HEK293 (cell line): ENCODE data around the gene CLDN34.

Experiments
- CTCF ChIA-PET: fragments of 350-600 bp; formaldehyde crosslinking; extraction: SDS; loops from one replicate; lab custom pipeline; 2021; ENCODE audit warnings: antibody characterized with exemption; lab: Yijun Ruan, JAX
- POLR2A ChIA-PET: fragments of 300-600 bp; formaldehyde crosslinking; extraction: SDS; loops from one replicate; lab custom pipeline; 2020; ENCODE audit warnings: antibody characterized with exemption, inconsistent platforms; lab: Yijun Ruan, JAX
- H3K27ac ChIP-seq: fragments of 200-500 bp; sonication (Bioruptor generic); 2 replicates; pipeline ENCODE4 v1.5.1; 2014; ENCODE audit warnings: low read depth, low read length, control low read depth, inconsistent platforms; ENCODE audit errors: extremely low read depth
- H3K36me3 ChIP-seq, 2 experiments: fragments of 200-500 bp in 1 of 2; sonication (Bioruptor generic) in 1 of 2; 1 replicate in 1 of 2; 2 replicates in 1 of 2; pipeline ENCODE4 v1.5.1; 2014 to 2017; ENCODE audit warnings: inconsistent platforms in 2 of 2, low read length in 2 of 2; ENCODE audit not compliant: control insufficient read depth in 2 of 2, insufficient read depth in 1 of 2
- H3K4me1 ChIP-seq: fragments of 200-500 bp; sonication (Bioruptor generic); 2 replicates; pipeline ENCODE4 v1.5.1; 2014; ENCODE audit warnings: mild to moderate bottlenecking, low read length, inconsistent platforms; ENCODE audit not compliant: control insufficient read depth, insufficient read depth
- H3K4me3 ChIP-seq: 2 replicates; pipeline ENCODE4 v1.5.1; 2011; ENCODE audit warnings: low read depth, mild to moderate bottlenecking, control low read depth, low read length, moderate library complexity
- H3K9me3 ChIP-seq: fragments of 200-500 bp; sonication (Bioruptor generic); 2 replicates; pipeline ENCODE4 v1.5.1; 2014; ENCODE audit warnings: low read depth, low read length, inconsistent platforms; ENCODE audit not compliant: control insufficient read depth, insufficient read depth
- ZBTB44 ChIP-seq: fragments of 450-650 bp; IDR thresholded peaks from 2 replicates; pipeline ENCODE4 v1.5.1; 2018; ENCODE audit warnings: missing biosample characterization, mild to moderate bottlenecking, missing genetic modification characterization
- ZNF114 ChIP-seq: fragments of 450-650 bp; formaldehyde crosslinking; IDR thresholded peaks from 2 replicates; pipeline ENCODE4 v1.5.0; 2017; ENCODE audit warnings: missing biosample characterization, missing genetic modification characterization
- ZNF23 ChIP-seq: fragments of 450-650 bp; formaldehyde crosslinking; IDR thresholded peaks from 2 replicates; pipeline ENCODE4 v1.5.1; 2016; ENCODE audit warnings: missing biosample characterization, missing genetic modification characterization, borderline replicate concordance
- ZNF426 ChIP-seq: fragments of 450-650 bp; formaldehyde crosslinking; IDR thresholded peaks from 2 replicates; pipeline ENCODE4 v1.5.1; 2017; ENCODE audit warnings: missing biosample characterization, missing genetic modification characterization, mild to moderate bottlenecking, inconsistent platforms, moderate library complexity
- ZNF600 ChIP-seq: fragments of 450-650 bp; formaldehyde crosslinking; IDR thresholded peaks from 2 replicates; pipeline ENCODE4 v1.5.1; 2016; ENCODE audit warnings: missing biosample characterization, missing genetic modification characterization
- ZNF707 ChIP-seq: fragments of 450-650 bp; formaldehyde crosslinking; IDR thresholded peaks from 2 replicates; pipeline ENCODE4 v1.5.1; 2016; ENCODE audit warnings: missing biosample characterization, missing genetic modification characterization
- ZNF747 ChIP-seq: fragments of 450-650 bp; formaldehyde crosslinking; IDR thresholded peaks from 2 replicates; pipeline ENCODE4 v1.5.1; 2016; ENCODE audit warnings: missing biosample characterization, missing genetic modification characterization
- ZNF785 ChIP-seq: fragments of 450-650 bp; formaldehyde crosslinking; IDR thresholded peaks from 2 replicates; pipeline ENCODE4 v1.5.1; 2016; ENCODE audit warnings: missing biosample characterization, missing genetic modification characterization
- ZNF843 ChIP-seq: fragments of 450-650 bp; formaldehyde crosslinking; IDR thresholded peaks from 2 replicates; pipeline ENCODE4 v1.5.1; 2016; ENCODE audit warnings: missing biosample characterization, missing genetic modification characterization
- TF ChIP-seq, protein P1 (sequence below): fragments of 450-650 bp; formaldehyde crosslinking; IDR thresholded peaks from 2 replicates; pipeline ENCODE4 v1.5.1; 2016; ENCODE audit warnings: missing biosample characterization, missing genetic modification characterization
- TF ChIP-seq, protein P2 (sequence below): fragments of 450-650 bp; formaldehyde crosslinking; IDR thresholded peaks from 2 replicates; pipeline ENCODE4 v1.5.1; 2016; ENCODE audit warnings: missing biosample characterization, missing genetic modification characterization
- TF ChIP-seq, protein P3 (sequence below): fragments of 450-650 bp; formaldehyde crosslinking; IDR thresholded peaks from 2 replicates; pipeline ENCODE4 v1.5.1; 2016; ENCODE audit warnings: missing biosample characterization, missing genetic modification characterization
- TF ChIP-seq, protein P4 (sequence below): fragments of 450-650 bp; formaldehyde crosslinking; IDR thresholded peaks from 2 replicates; pipeline ENCODE4 v1.5.1; 2016; ENCODE audit warnings: missing biosample characterization, missing genetic modification characterization

Gene CLDN34

GRCh38 chrX:10001496-10001895 is 34.3 kb downstream of the CLDN34 start (continued):
- TF ChIP-seq, protein P1, sequence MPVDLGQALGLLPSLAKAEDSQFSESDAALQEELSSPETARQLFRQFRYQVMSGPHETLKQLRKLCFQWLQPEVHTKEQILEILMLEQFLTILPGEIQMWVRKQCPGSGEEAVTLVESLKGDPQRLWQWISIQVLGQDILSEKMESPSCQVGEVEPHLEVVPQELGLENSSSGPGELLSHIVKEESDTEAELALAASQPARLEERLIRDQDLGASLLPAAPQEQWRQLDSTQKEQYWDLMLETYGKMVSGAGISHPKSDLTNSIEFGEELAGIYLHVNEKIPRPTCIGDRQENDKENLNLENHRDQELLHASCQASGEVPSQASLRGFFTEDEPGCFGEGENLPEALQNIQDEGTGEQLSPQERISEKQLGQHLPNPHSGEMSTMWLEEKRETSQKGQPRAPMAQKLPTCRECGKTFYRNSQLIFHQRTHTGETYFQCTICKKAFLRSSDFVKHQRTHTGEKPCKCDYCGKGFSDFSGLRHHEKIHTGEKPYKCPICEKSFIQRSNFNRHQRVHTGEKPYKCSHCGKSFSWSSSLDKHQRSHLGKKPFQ (tag by site-specific recombination): no peak
- TF ChIP-seq ZNF23 (tag by site-specific recombination) (no peak), ZNF843 (tag by site-specific recombination) (no peak), ZNF707 (tag by site-specific recombination) (no peak)
- TF ChIP-seq, all 188 proteins: peak for 0

DNA sequence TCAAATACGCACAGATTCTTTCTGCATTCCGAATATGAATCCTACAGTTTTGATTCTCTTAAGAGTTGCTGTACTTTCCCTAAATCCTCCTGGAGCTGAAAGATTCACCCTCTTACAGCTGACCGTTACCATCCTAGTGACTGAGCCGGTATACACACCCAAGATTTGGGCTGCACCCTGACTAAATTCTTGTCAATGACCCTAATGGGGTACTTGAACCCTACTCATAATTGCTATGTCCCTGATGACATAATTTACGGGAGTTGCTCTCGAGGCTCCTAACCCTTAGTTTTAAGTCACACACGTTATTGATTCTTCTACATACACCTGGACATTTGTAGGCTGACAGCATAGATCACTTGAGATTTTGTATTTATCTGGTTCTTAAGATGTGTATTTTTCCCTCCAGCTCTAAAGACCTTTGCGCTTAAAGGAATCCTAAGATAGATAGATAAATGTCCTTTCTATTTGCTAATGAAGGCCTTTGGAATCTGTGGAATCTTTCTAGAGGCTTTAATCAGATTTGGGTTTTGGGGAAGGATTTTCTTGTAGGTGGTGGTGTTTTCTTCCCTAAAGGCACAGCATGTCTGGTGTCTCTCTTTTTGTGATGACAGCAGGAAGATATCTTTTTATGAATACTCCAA is 37.8 kb downstream of the CLDN34 start:
- Histone ChIP-seq H3K4me3 (no peak overlapping the region), H3K9me3 (no peaks in the 10 kb centered on the region), H3K4me1 (no peaks in the 10 kb centered on the region), H3K36me3 (no peaks in the 10 kb centered on the region)
- TF ChIP-seq ZNF747 (tag by site-specific recombination): no peak
- TF ChIP-seq, protein P2, sequence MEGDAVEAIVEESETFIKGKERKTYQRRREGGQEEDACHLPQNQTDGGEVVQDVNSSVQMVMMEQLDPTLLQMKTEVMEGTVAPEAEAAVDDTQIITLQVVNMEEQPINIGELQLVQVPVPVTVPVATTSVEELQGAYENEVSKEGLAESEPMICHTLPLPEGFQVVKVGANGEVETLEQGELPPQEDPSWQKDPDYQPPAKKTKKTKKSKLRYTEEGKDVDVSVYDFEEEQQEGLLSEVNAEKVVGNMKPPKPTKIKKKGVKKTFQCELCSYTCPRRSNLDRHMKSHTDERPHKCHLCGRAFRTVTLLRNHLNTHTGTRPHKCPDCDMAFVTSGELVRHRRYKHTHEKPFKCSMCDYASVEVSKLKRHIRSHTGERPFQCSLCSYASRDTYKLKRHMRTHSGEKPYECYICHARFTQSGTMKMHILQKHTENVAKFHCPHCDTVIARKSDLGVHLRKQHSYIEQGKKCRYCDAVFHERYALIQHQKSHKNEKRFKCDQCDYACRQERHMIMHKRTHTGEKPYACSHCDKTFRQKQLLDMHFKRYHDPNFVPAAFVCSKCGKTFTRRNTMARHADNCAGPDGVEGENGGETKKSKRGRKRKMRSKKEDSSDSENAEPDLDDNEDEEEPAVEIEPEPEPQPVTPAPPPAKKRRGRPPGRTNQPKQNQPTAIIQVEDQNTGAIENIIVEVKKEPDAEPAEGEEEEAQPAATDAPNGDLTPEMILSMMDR: no peak
- TF ChIP-seq ZNF426 (tag by site-specific recombination): no peak
- TF ChIP-seq, protein P3, sequence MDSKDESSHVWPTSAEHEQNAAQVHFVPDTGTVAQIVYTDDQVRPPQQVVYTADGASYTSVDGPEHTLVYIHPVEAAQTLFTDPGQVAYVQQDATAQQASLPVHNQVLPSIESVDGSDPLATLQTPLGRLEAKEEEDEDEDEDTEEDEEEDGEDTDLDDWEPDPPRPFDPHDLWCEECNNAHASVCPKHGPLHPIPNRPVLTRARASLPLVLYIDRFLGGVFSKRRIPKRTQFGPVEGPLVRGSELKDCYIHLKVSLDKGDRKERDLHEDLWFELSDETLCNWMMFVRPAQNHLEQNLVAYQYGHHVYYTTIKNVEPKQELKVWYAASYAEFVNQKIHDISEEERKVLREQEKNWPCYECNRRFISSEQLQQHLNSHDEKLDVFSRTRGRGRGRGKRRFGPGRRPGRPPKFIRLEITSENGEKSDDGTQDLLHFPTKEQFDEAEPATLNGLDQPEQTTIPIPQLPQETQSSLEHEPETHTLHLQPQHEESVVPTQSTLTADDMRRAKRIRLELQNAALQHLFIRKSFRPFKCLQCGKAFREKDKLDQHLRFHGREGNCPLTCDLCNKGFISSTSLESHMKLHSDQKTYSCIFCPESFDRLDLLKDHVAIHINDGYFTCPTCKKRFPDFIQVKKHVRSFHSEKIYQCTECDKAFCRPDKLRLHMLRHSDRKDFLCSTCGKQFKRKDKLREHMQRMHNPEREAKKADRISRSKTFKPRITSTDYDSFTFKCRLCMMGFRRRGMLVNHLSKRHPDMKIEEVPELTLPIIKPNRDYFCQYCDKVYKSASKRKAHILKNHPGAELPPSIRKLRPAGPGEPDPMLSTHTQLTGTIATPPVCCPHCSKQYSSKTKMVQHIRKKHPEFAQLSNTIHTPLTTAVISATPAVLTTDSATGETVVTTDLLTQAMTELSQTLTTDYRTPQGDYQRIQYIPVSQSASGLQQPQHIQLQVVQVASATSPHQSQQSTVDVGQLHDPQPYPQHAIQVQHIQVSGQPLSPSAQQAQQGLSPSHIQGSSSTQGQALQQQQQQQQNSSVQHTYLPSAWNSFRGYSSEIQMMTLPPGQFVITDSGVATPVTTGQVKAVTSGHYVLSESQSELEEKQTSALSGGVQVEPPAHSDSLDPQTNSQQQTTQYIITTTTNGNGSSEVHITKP (tag by site-specific recombination): no peak
- TF ChIP-seq ZNF600 (tag by site-specific recombination): no peak
- TF ChIP-seq ZNF785 (tag by site-specific recombination): no peak
- TF ChIP-seq, protein P4, sequence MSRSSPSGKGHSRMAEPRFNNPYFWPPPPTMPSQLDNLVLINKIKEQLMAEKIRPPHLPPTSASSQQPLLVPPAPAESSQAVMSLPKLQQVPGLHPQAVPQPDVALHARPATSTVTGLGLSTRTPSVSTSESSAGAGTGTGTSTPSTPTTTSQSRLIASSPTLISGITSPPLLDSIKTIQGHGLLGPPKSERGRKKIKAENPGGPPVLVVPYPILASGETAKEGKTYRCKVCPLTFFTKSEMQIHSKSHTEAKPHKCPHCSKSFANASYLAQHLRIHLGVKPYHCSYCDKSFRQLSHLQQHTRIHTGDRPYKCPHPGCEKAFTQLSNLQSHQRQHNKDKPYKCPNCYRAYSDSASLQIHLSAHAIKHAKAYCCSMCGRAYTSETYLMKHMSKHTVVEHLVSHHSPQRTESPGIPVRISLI (tag by site-specific recombination): no peak
- no peak for TF ChIP-seq ZBTB44
- no peak for TF ChIP-seq ZNF114 (tag by site-specific recombination)
- TF ChIP-seq, all 188 proteins: peak for 0
- no peak overlapping the region for H3K27ac ChIP-seq
- ChIA-PET POLR2A (no interaction called here), CTCF (interaction anchor here (1.4 kb wide), 1 partner anchor 9 kb away, joined by 5 read pairs; no protein-coding TSS in a partner anchor)
